Measurements from ENCODE around the gene SPPL2C. TPM values are rescaled to one million over a fixed set of nuclear protein-coding genes. Genes with fewer than 3 reads are reported as not detected.

The SPPL2C gene
- not detected in 2 replicates for total RNA-seq

DNA sequence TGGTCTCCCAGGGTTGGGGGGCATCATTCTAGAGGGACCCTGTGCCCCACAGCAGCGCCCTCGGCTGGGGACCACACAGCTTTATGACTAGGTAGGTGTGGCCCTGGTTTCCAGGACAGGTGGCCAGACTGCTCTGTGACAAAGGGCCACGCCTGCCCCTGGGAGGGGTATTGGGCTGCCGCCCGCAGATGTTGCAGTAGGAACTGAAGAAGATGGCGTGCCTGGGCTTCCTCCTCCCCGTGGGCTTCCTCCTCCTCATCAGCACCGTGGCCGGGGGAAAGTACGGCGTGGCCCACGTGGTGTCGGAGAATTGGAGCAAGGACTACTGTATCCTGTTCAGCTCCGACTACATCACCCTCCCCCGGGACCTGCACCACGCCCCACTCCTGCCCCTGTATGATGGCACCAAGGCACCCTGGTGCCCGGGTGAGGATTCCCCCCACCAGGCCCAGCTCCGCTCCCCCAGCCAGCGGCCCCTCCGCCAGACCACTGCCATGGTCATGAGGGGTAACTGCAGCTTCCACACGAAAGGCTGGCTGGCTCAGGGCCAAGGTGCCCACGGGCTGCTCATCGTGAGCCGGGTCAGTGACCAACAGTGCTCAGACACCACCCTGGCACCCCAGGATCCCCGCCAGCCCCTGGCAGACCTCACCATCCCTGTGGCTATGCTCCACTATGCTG lies at the start of gene SPPL2C:
Gene SPPL2C, plus strand, starts transcription at position 187 of the 681 bp plus-strand sequence. Its CDS starts 26 bp downstream, at position 213.
- DNase-seq (ENCODE audit: low read depth in 2 of 2), result no peak

GRCh38 chr17:45800816-45801215 lies 43.9 kb upstream of the SPPL2C start:
- DNase-seq (ENCODE audit: low read depth in 2 of 2), result no peak

DNA sequence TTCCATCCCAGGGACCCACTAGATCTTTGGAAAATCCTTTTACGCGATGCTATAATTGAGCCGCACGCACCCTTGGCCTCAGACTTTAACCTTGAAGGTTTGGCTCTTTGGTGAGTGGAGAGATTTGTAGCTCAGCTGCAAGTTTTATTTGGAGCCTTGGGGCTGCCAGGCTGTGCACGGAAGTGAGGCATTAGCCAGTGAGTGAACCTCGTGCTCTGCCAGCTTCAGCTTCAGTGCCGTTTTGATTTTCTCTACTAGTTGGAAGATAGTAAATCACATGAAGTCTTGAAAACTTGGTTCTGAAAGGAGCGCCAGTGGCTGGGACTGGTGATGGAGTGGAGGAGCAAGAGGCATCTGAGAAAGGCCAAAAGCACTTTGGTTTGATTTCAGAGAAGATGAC lies 43.3 kb upstream of the SPPL2C start:
- DNase-seq (ENCODE audit: low read depth in 2 of 2), result no peak

DNA sequence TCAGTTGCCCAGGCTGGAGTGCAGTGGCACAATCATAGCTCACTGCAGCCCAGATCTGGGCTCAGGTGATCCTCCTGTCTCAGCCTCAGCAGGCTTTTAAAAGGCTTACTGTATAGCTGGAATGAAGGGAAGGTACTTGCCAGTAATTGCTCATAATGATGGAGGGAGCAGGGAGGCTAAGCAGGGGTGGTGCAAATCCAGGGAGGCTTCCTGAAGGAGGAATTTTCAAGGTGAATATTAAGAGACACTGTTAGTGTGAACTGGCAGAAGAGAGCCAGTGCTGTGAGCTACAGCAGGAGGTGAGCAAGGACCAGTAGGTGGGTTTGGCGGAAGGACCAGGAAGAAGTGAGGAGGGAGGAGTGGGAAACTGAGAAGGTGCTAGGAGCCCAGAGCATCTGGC lies 35.8 kb upstream of the SPPL2C start:
- no peak for DNase-seq (ENCODE audit: low read depth in 2 of 2)

DNA sequence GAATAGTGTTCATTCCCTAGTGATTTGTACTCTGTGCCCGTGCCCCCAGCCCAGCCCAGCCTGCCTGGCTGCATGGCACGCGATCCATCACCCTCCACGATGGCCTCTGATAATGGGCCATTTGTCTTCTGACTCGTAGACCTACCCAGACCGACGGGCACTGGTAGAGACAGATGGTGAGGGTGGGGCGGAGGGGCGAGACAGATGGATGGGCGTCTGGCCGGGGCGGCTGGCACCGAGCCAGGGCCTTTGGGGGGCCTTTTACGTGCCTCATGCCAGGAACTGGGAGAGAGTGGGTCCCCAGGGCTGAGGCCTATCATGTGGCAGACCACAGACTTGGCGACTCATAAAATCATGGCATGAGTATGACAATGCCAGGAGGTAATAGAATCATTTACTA lies 35.2 kb upstream of the SPPL2C start:
- no peak for DNase-seq (ENCODE audit: low read depth in 2 of 2)

GRCh38 chr17:45812102-45812501 lies 32.6 kb upstream of the SPPL2C start:
- DNase-seq (ENCODE audit: low read depth in 2 of 2), result peak in 1 of 2 donors; percentile 11

- DNase-seq (ENCODE audit: low read depth in 2 of 2), result peak in 1 of 2 donors; percentile 10
Measured at GRCh38 chr17:45813048-45813725, 31.5 kb upstream of the SPPL2C start.

DNA sequence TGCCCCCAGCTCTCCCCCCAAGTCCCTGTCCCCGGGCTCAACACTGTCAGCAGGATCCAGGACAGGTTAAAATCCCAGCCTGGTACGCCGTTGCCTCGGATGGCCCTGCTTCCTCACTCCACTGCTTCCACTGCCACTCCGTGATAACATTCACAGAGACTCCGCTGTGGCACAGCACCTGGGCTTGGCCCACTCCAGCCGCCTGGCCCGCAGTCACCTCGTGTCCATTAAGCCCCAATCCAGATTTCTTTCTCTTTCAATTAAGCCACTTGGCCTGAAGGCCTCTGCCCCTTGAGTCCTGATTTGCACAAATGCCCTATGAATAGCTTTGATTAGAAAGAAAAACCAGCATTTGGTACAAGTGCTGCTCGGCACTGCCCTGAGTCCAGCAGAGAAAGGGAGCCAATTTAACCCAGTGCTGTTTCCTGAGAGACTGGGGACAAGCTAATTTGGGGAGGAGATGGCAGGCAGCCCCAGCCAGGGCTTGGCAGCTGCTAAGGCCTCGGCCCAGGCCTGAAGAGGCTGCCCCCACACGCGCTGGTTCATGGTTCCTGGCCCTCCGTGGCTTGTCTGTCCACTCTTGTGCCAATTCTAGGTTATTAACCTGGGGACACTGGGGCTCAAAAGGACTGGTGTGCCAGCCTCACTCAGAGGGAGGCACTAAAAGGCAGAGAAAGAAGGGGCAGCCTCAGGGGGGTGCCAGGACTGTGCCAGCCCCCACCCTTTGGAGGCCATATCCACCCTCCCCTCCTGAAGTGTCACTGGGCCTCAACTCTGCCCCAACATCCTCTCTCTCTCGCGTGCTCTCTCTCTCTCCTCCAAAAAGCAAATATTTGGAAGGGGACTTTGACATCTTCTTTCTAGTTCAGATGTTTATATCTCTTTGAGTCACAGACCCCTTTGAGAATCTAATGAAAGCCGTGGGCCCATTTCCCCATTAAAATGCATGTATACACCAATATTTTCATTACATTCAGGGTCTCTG lies 29.8 kb upstream of the SPPL2C start:
- no peak for DNase-seq (ENCODE audit: low read depth in 2 of 2)

DNA sequence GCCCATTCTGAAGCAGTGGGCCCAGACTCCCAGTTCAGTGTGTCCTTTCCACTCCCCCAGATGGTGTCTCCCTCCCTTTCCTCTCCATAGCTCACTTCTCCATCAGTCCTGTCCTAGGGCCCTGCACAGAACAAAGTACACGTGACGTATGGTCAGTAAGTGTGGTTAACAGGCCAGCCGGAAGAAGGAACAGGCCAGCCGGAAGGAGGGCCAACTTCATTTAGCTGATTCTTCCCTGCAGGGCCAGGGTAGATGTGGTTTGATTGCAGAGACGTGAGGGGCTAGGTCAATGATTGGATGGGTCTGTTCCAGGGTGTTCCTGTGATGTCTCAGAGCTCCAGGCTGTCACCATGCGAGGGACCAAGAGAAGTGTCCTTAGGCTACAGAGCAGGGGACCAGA lies 28.9 kb upstream of the SPPL2C start:
- DNase-seq (ENCODE audit: low read depth in 2 of 2), result no peak

GRCh38 chr17:45818041-45818440 lies 26.6 kb upstream of the SPPL2C start:
- no peak for DNase-seq (ENCODE audit: low read depth in 2 of 2)

GRCh38 chr17:45818699-45819098 lies 26.0 kb upstream of the SPPL2C start:
- DNase-seq (ENCODE audit: low read depth in 2 of 2), result no peak

- DNase-seq (ENCODE audit: low read depth in 2 of 2), result no peak
Measured at GRCh38 chr17:45819632-45820031, 25.0 kb upstream of the SPPL2C start.

GRCh38 chr17:45820052-45820780 lies 24.5 kb upstream of the SPPL2C start:
- DNase-seq (ENCODE audit: low read depth in 2 of 2), result no peak

- DNase-seq (ENCODE audit: low read depth in 2 of 2), result no peak
Measured at GRCh38 chr17:45821147-45821546, 23.5 kb upstream of the SPPL2C start.

DNA sequence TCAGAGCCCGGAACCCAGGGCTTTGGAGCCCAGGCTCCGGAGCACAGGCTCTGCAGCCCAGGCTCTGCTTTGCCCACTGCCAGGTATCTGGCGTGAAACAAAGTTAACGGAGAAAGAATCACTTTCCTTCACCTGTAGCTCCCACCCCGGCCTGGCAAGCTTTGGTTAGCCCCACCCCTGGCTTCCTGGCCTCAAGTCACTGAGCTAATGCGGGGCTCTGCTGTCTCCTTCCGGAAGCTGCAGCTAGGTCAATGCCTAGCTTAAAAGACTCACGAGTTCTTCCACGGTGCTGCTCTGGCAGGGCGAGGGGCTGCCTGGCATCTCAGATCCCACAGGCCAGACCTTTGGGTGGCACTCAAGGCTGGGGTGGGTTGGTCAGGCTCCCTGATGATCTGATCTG lies 21.1 kb upstream of the SPPL2C start:
- DNase-seq (ENCODE audit: low read depth in 2 of 2), result no peak

- DNase-seq (ENCODE audit: low read depth in 2 of 2), result no peak
Measured at GRCh38 chr17:45824475-45824874, 20.2 kb upstream of the SPPL2C start.

DNA sequence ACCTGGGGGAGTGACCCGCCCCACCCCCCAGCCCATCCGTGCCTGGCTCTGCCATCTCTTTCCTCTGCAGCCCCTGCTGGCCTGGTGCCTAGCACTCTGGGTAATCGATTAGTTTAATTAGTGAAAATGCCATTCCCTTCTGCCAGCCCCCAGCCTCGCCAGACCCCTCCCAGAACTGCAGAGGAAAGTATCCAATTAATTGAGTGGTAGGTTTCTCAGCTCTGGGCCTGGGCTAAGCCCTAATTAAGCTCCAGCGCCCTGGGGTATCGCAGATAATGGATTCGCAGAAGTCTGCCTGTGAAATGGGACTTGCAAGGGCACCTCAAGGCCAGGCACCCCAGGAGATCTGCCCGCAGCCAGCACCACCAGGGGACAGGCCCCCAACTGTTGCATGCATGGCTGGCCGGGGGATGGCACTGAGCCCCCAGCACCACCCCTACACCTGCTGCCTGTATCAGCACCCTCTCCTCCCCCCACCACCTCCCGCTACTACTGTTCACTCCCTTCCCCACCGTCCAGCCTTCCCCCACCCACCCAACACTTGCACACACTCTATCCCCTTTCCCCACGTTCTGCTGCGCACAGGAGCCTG lies 19.7 kb upstream of the SPPL2C start:
- no peak for DNase-seq (ENCODE audit: low read depth in 2 of 2)

DNA sequence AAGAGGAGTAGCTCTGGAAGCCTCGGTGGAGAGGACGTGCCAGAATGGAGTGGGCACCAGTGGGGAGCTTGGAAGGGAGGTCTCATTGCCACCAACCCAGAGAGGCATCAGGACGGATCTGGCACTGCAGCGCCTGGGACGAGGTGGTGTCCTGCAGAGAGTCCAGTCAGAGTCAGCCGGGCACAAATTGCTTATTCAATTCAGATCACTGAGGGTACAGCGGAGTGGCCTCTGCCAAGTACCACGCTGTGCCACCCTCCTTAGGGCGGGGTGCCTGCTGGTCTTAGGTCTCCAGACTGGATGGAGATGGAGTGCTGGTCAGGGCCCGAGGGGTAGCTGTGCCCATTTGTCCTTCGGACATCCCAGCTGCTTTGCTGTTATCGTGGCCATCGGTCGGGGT lies 18.9 kb upstream of the SPPL2C start:
- DNase-seq (ENCODE audit: low read depth in 2 of 2), result no peak

DNA sequence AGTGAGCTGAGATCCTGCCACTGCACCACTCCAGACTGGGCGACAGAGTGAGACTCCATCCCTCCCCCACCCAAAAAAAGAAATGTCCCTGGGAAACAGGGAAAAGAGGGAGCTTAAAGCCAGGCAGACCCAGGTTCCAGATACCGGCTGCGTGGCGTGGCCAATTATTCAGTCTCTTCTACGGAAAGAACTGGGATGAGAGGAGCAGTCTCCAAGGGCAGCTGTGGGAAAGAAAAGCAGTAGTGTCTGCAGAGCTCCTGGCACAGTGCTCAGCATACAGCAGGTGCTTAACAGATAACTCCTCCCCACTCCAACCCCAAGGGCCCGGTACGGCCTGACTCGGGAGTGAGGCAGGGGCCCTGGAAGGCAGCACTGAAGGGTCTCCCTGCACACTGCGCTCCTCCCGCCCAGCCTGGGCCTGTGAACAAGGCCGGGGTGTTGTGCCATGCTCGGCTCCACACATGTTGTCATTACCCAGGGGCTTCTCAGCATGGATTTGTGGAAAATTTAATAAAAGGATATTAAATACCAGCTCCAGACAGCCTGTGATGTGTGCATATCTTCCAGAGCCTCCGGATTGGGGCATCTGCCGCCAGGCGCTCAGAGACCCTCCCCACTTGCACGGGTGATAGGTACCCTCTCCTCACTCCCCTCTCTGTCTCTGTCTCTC lies 17.6 kb upstream of the SPPL2C start:
- DNase-seq (ENCODE audit: low read depth in 2 of 2), result no peak

DNA sequence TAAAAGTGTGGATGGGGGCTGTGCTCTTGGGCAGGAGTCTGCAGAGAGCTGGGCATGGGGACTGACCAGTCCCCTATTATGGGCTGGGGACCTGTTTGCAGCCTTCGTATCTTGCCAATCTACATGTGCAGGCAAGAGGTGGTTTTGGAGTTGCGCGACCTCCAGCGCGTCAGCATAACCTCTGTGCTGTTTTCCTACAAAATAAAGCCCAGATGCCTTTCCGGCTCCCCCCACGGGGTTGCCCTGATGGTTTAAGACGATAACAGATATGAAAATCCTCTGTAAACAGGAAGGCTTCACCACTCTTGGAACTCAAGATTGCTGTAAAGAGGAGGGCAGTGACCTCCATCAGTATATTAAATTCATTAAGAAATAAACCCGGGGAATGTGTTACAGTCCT lies 16.5 kb upstream of the SPPL2C start:
- no peak for DNase-seq (ENCODE audit: low read depth in 2 of 2)
